ENCODE measurements around the gene NEAT1. TPM values are rescaled to one million over a fixed set of nuclear protein-coding genes. Genes with fewer than 3 reads are reported as not detected.

Gene NEAT1
- total and polyA plus RNA-seq, 2 of the 8 experiments (the other 6 are each of a cell fraction or from before 2014, with no cell fraction given) = 2.4 to 10.7 TPM

DNA sequence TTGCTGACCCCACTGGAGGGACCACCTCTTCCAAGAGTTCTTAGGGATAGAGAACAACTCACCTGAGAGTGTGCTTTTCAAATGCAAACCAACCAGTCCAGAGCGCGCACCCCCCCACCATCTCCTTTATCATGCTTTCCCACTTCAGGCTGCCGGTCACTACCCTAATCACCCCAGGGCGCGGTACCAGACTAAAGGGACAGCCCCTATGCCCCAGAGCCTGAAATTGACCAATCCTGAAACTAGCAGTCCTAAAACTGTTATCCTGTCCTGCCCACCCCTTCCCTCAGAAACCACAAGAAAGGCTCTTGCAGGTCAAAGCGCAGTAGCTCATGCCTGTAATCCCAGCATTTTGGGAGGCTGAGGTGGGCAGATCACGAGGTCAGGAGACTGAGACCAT, 37.0 kb downstream of the NEAT1 start:
- no peak overlapping the region for H3K14ac ChIP-seq (ENCODE audit: insufficient read length)
- H4K91ac ChIP-seq (replicated peaks; ENCODE audit: insufficient read length, low read length) = no peak overlapping the region
- peak in 1 of 2 experiments; percentile 73 for DNase-seq (ENCODE audit: low read depth in 1 of 2, low spot score in 2 of 2)
- H3K4me2 ChIP-seq (ENCODE audit: insufficient read depth in 1 of 2, low read depth in 2 of 2, low read length in 2 of 2) = no peak overlapping the region
- H3K23me2 ChIP-seq (ENCODE audit: low read depth, low read length) = peaks cover 4% of the 10 kb centered on the region; the same call in 1 of the 2 replicates
- no peaks in the 10 kb centered on the region for H3K79me2 ChIP-seq (ENCODE audit: control insufficient read depth in 1 of 2, insufficient read depth in 2 of 2, low read length in 2 of 2)
- H4K8ac ChIP-seq (ENCODE audit: extremely low read depth, insufficient read depth, low read length) = no peak overlapping the region
- H4K20me1 ChIP-seq (replicated peaks in 1 of 2; ENCODE audit: control insufficient read depth in 1 of 2, insufficient read depth in 2 of 2, low read length in 2 of 2) = peaks cover 0 to 4% of the 10 kb centered on the region in 2 experiments
- no peak overlapping the region for H3K9ac ChIP-seq (replicated peaks in 1 of 4; ENCODE audit: extremely low read depth in 1 of 4, low read depth in 3 of 4, low read length in 3 of 4)
- CTCF ChIA-PET (ENCODE audit: partially characterized antibody) = interaction anchor here (0.7 to 26.0 kb wide), 9 partner anchors 10 to 147 kb away, joined by 3 to 809 read pairs (median 4); partner anchors contain the start of genes MALAT1 and NEAT1
- H3K23ac ChIP-seq (ENCODE audit: insufficient read length) = no peak overlapping the region
- H3K4ac ChIP-seq (replicated peaks; ENCODE audit: insufficient read length, low read depth, low read length) = no peak overlapping the region
- no peak overlapping the region for H2BK15ac ChIP-seq (ENCODE audit: low read length)
- H3K27me3 ChIP-seq (replicated peaks in 1 of 4; ENCODE audit: control insufficient read depth in 3 of 4, extremely low read depth in 1 of 4, insufficient read depth in 3 of 4, low read length in 3 of 4) = peaks cover 24 to 77% (median 66%) of the 10 kb centered on the region in 4 experiments
- no peak overlapping the region for H2BK12ac ChIP-seq (ENCODE audit: low read depth, low read length)
- no peaks in the 10 kb centered on the region for H3K9me3 ChIP-seq (ENCODE audit: insufficient read depth in 2 of 2, low read depth in 1 of 2, low read length in 1 of 2)
- H3K18ac ChIP-seq (ENCODE audit: extremely low read depth, low read length) = no peak overlapping the region
- no peaks in the 10 kb centered on the region for H3K79me1 ChIP-seq (ENCODE audit: low read depth, low read length)
- no peak overlapping the region for H2BK5ac ChIP-seq (ENCODE audit: low read depth, low read length)
- H2BK20ac ChIP-seq (ENCODE audit: low read length) = no peak overlapping the region
- no peak overlapping the region for H2AFZ ChIP-seq (ENCODE audit: low read length)
- peaks cover 2 to 11% (median 6%) of the 10 kb centered on the region in 4 experiments; a peak in 6 of 7 replicates for H3K4me1 ChIP-seq (replicated peaks in 1 of 4; ENCODE audit: control insufficient read depth in 3 of 4, insufficient read depth in 4 of 4, low read length in 3 of 4)
- no peak overlapping the region for H3K27ac ChIP-seq (ENCODE audit: low read depth, low read length)
- no peak overlapping the region for H4K5ac ChIP-seq (ENCODE audit: insufficient read length, low read depth, low read length)
- H2AK5ac ChIP-seq (ENCODE audit: low read depth, low read length) = no peak overlapping the region
- no peak overlapping the region for H3K4me3 ChIP-seq (ENCODE audit: extremely low read depth in 1 of 4, insufficient read depth in 2 of 4, low read depth in 3 of 4, low read length in 4 of 4)
- no peaks in the 10 kb centered on the region for H3K36me3 ChIP-seq (ENCODE audit: control insufficient read depth in 2 of 4, insufficient read depth in 4 of 4, low read length in 3 of 4)
- POLR2A ChIA-PET (ENCODE audit: partially characterized antibody) = interaction anchor here (1.5 to 26.0 kb wide), 4 partner anchors 20 to 40 kb away, joined by 6 to 1447 read pairs (median 16); partner anchors contain the start of genes MALAT1 and NEAT1
- 3% methylated on average over 7 of the region's 7 CpGs; no CpG with 5 or more reads in 1 of the 2 experiments for WGBS, 2 experiments (ENCODE audit: extremely low coverage in 1 of 2, insufficient coverage in 1 of 2, insufficient read length in 1 of 2, insufficient replicate concordance in 2 of 2, low coverage in 1 of 2, low lambda C conversion rate in 2 of 2, missing lambda C conversion rate in 1 of 2)
- no peak overlapping the region for H2BK120ac ChIP-seq (replicated peaks; ENCODE audit: low read depth, low read length)
- H3K56ac ChIP-seq (replicated peaks; ENCODE audit: insufficient read length, low read depth, low read length) = no peak overlapping the region
- FAIRE-seq = no peak
- no peak; the same call in 1 of the 2 replicates for TF ChIP-seq CEBPB (IDR thresholded peaks at IDR 0.05; ENCODE audit: low read depth, low read length)
- TF ChIP-seq CREB1 (IDR thresholded peaks at IDR 0.05) = 0 out of 2 replicates have a peak, but pooled peaks have one; percentile 23
- TF ChIP-seq RBBP5 (IDR thresholded peaks at IDR 0.05; ENCODE audit: borderline replicate concordance, low read depth, low read length) = no peak
- peak; percentile 43 for TF ChIP-seq ZNF274 (IDR thresholded peaks at IDR 0.05; ENCODE audit: borderline replicate concordance, extremely low read depth, low read length)
- TF ChIP-seq, protein P1, sequence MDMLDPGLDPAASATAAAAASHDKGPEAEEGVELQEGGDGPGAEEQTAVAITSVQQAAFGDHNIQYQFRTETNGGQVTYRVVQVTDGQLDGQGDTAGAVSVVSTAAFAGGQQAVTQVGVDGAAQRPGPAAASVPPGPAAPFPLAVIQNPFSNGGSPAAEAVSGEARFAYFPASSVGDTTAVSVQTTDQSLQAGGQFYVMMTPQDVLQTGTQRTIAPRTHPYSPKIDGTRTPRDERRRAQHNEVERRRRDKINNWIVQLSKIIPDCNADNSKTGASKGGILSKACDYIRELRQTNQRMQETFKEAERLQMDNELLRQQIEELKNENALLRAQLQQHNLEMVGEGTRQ (IDR thresholded peaks at IDR 0.05; ENCODE audit: low read length) = no peak
- TF ChIP-seq SP4 (IDR thresholded peaks at IDR 0.05; ENCODE audit: low read length) = no peak
- TF ChIP-seq CHD1 (IDR thresholded peaks at IDR 0.05; ENCODE audit: low read depth, low read length) = no peak
- TF ChIP-seq RAD21 (IDR thresholded peaks at IDR 0.05 in 1 of 2, conservative IDR thresholded peaks at IDR 0.05 in 1 of 2; ENCODE audit: low read depth in 2 of 2, low read length in 2 of 2) = no peak
- no peak for TF ChIP-seq POLR2A (IDR thresholded peaks at IDR 0.05; ENCODE audit: control extremely low read depth in 1 of 2, low read depth in 2 of 2, low read length in 2 of 2)
- no peak for TF ChIP-seq BCL11A (IDR thresholded peaks at IDR 0.05; ENCODE audit: low read depth in 2 of 2, low read length in 2 of 2)
- TF ChIP-seq TAF7 (optimal IDR thresholded peaks at IDR 0.05; ENCODE audit: borderline replicate concordance, low read depth, low read length) = no peak
- no peak for TF ChIP-seq KDM4A (IDR thresholded peaks at IDR 0.05; ENCODE audit: low read depth, low read length, severe bottlenecking)
- no peak for TF ChIP-seq NANOG (IDR thresholded peaks at IDR 0.05; ENCODE audit: insufficient read depth, low read depth, low read length, poor library complexity, severe bottlenecking)

Data from H1 (cell line).